GOT3 (cell line): Measurements from ENCODE around the gene INO80.
"Not testable (repeated sequence)": the region's sequence is repeated elsewhere in the genome, so short reads cannot be mapped to it uniquely, and the experiment has no call there.

Experiments
- DNase-seq: peaks from one replicate; lab custom pipeline; 2025; ENCODE audit warnings: mixed read lengths; lab: John Stamatoyannopoulos, UW

Gene INO80

GRCh38 chr15:41121951-41122350, 5.9 kb upstream of the INO80 start:
- no peak for DNase-seq

GRCh38 chr15:41116962-41117252, 827 bp upstream of the INO80 start:
- no peak for DNase-seq

GRCh38 chr15:41115652-41116115, 396 bp downstream of the INO80 start:
- no peak for DNase-seq

- no peak for DNase-seq
These were observed 874 bp downstream of the INO80 start for GRCh38 chr15:41115161-41115651.

- DNase-seq, result no peak
These were observed 9.1 kb downstream of the INO80 start for GRCh38 chr15:41106947-41107346.

- DNase-seq, result no peak
These were observed 10.4 kb downstream of the INO80 start for GRCh38 chr15:41105348-41106334.

- no peak for DNase-seq
These were observed 11.8 kb downstream of the INO80 start for GRCh38 chr15:41104234-41104633.

- no peak for DNase-seq
These were observed 13.2 kb downstream of the INO80 start for GRCh38 chr15:41102854-41103253.

GRCh38 chr15:41096178-41096577, 19.9 kb downstream of the INO80 start:
- DNase-seq, result no peak

- DNase-seq, result no peak
These were observed 31.1 kb downstream of the INO80 start for GRCh38 chr15:41085029-41085428.

GRCh38 chr15:41080144-41080543, 35.9 kb downstream of the INO80 start:
- no peak for DNase-seq

GRCh38 chr15:41079717-41080116, 36.4 kb downstream of the INO80 start:
- no peak for DNase-seq

- not testable (repeated sequence) for DNase-seq
These were observed 37.2 kb downstream of the INO80 start for GRCh38 chr15:41078879-41079278.

GRCh38 chr15:41078125-41078524, 38.0 kb downstream of the INO80 start:
- no peak for DNase-seq

- no peak for DNase-seq
These were observed 43.1 kb downstream of the INO80 start for GRCh38 chr15:41073028-41073427.

- no peak for DNase-seq
These were observed 44.1 kb downstream of the INO80 start for GRCh38 chr15:41072013-41072412.

- no peak for DNase-seq
These were observed 49.6 kb downstream of the INO80 start for GRCh38 chr15:41066516-41066915.

- no peak for DNase-seq
These were observed 54.4 kb downstream of the INO80 start for GRCh38 chr15:41061667-41062066.

- DNase-seq, result no peak
These were observed 55.6 kb downstream of the INO80 start for GRCh38 chr15:41060505-41060904.

- no peak for DNase-seq
These were observed 59.3 kb downstream of the INO80 start for GRCh38 chr15:41056810-41057209.

GRCh38 chr15:41055706-41056105, 60.4 kb downstream of the INO80 start:
- no peak for DNase-seq

GRCh38 chr15:41051139-41051538, 64.9 kb downstream of the INO80 start:
- no peak for DNase-seq

- DNase-seq, result no peak
These were observed 67.2 kb downstream of the INO80 start for GRCh38 chr15:41048852-41049251.

GRCh38 chr15:41048397-41048796, 67.7 kb downstream of the INO80 start:
- no peak for DNase-seq
